Heart left ventricle (tissue), 13 donors: ENCODE results near the gene EGR4.

Source experiments
- POLR2A ChIP-seq, 2 donors: fragments of 450-650 bp; IDR thresholded peaks; one replicate each; pipeline ENCODE4 v1.6.1; 2017; ENCODE audit warnings: antibody characterized with exemption in 2 of 2, mild to moderate bottlenecking in 2 of 2, moderate library complexity in 2 of 2
- TF ChIP-seq, protein P1 (sequence below), 12 donors: fragments of 200-600 bp; sonication (generic) in 4 of 12; IDR thresholded peaks; one replicate each; pipeline versions ENCODE4 v1.5.0 to v1.8.0; 2018 to 2022; ENCODE audit warnings: antibody characterized with exemption in 12 of 12, mild to moderate bottlenecking in 5 of 12
- donor health status: ischemic (EF 13 %, LVEDD 7.1; RV severe dilation, severe dysfunction).
- donor health status: DM: no; HTN: yes; CAD: no.
- donor health status: DM: no; HTN: no; CAD: no.
- donor health status: ischemic (EF 25% LVEDD 6.9; RV normal size, moderate dysfunction).
- donor health status: ischemic (EF 25% LVEDD 5.7; RV mildly dilated, moderate dysfunction).
- donor health status: ischemic (EF 35%, LVEDD 5.7; RV mildly dilated, moderate dysfunction).
- donor health status: nonischemic (EF 11% LVEDD 7.7; RV severe dilation, severe dysfunction).
- donor health status: DM: yes; HTN: yes; CAD: no.
- donor health status: PGD.
- donor health status: ischemic (EF 29% LVEDD 5.4; RV normal size, mild dysfunction).
- donor health status: nonischemic (EF 23%, LVEDD 6.1; RV moderate dilation, normal function).

DNA sequence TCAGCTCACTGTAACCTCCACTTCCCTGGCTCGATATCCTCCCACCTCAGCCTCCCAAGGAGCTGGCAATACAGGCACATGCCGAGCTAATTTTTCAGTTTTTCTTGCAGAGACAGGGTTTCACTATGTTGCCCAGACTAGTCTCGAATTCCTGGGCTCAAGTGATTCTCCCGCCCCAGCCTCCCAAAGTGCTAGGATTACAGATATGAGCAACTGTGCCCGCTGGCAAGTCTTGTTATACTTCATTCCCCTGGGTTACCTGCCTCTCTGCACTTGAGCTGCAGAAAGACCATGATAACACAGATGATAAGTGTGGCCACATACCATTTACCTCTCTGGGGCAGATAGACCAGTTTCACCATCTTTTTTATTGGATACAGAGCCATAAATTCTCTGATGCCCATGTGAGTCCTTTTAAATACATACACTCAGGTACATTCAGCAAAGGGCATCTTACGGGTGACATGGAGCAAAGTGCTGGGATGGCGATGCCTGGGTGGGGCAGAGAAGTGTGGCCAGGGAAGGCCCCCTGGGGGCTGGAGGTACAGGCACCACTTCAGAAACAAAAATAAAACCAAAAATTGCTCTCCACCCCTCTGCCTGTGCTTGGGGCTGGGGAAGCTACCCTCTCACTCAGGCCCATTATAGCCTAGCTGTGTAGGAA is 38.9 kb downstream of the EGR4 start:
- TF ChIP-seq, protein P1, sequence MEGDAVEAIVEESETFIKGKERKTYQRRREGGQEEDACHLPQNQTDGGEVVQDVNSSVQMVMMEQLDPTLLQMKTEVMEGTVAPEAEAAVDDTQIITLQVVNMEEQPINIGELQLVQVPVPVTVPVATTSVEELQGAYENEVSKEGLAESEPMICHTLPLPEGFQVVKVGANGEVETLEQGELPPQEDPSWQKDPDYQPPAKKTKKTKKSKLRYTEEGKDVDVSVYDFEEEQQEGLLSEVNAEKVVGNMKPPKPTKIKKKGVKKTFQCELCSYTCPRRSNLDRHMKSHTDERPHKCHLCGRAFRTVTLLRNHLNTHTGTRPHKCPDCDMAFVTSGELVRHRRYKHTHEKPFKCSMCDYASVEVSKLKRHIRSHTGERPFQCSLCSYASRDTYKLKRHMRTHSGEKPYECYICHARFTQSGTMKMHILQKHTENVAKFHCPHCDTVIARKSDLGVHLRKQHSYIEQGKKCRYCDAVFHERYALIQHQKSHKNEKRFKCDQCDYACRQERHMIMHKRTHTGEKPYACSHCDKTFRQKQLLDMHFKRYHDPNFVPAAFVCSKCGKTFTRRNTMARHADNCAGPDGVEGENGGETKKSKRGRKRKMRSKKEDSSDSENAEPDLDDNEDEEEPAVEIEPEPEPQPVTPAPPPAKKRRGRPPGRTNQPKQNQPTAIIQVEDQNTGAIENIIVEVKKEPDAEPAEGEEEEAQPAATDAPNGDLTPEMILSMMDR (IDR thresholded peaks at IDR 0.05): no peak
- TF ChIP-seq POLR2A (IDR thresholded peaks at IDR 0.05): no peak
